CD4-positive, alpha-beta T cell treated with Interleukin-17A for 1 hour (primary cell): ENCODE measurements around the gene ADAM12.
"Not testable (repeated sequence)": the region's sequence is repeated elsewhere in the genome, so short reads cannot be mapped to it uniquely, and the experiment has no call there.

Source experiments
- DNase-seq: peaks from one replicate; pipeline ENCODE4 v3.0.0-alpha.2; 2020

Gene ADAM12

DNA sequence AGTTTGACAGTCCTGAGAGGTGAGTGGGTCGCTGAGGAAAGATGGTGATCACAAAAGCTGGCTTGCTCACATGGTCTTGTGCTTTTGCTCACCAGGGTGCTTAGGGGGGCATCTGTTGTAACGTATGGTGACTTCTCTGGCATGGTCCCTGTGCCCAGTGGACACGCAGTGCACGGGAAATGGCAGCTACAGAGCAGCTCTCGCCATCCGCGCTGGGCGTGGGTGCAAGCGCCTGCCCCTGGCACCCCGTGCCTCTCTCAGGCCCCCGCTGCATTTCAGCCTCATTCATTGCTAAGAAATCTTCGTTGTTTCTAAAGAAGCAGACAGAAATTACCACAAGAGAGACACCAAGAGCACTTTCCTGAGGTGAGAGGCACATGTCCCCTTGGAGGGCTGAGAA is 390.7 kb downstream of the ADAM12 start:
- no peak for DNase-seq

DNA sequence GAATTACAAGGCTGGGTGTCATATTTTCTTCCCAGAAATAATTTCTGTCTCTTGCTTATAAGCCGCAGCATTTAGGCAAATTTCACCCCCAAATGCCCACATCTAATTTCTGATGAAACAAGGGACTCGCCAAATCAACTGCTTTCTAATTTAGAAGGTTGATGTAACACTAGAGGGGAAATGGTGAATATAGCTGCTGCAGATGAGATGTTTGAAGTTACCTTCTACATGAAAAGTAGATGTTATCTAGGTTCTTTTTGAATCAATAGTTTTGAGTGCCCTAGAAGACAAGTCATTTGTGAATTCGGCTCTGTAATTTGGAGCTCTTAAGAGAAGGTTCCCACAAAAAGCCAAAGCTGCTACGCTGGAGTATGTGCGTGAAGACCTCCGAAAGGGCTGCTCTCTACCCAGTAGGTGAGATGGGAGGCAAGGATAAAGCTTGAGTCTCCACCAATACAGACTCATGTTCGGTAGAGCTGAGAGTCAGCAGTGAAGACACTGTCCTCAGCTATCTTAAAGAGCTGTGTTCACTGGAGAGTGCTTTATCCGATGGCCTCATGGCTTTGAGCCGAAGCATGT is 392.5 kb downstream of the ADAM12 start:
- no peak for DNase-seq

DNA sequence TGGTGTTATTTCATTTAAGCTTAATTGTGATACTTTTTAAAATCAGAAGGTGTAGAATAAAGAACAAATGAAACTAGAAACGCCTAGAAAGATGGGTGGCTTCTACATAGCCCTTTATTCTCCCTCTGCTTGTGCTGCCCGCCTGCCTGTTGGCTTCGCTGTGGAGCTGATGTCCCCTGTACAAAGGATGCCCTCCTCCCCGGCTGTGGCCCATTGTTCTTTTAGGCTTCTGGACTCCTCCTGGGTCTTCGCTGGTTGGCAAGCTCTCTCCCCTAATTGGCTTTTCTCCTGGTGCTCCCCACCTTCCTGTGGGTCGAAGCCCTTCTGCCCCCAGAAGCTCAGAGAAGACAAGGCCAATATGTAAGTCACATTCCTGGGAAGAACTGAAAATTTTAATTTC is 393.7 kb downstream of the ADAM12 start:
- no peak for DNase-seq

DNA sequence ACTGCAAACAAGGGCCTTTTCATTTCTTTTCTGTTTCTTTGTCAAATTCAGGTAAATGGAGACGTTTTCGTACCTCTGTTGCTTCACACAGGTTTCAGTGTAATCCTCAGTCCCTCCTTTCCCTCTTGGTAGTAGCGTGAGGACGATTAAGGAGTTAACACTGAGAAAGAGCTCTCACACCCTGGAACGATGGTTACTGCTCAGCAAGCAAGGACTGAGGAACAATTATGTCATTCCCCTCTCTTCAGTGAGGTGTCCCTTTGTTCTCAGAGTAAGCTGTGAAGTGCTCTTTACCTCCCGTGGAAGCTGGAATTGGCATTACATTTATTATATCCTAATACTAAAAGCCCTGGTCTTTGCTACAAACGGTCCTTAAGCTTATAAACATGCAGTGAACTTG is 396.0 kb downstream of the ADAM12 start:
- no peak for DNase-seq

DNA sequence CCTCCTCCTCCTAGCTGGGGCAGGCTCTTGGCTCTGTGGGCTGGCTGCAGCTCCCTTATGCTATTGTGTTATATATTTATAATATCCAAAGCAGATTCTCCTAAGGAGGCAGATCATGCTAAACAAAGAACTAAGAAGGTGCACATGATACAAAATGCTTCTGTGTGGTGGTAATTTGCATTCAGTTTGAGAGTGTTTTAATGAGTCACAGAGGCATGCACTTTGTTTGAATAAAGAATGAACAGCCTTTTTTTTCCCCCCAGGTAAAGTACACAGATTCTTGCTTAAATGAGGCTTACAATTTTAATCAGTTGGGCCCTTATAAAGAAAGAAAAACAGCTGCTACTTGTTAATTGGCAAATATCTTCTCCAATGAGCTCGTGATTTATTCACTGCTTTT is 396.9 kb downstream of the ADAM12 start:
- DNase-seq = no peak

DNA sequence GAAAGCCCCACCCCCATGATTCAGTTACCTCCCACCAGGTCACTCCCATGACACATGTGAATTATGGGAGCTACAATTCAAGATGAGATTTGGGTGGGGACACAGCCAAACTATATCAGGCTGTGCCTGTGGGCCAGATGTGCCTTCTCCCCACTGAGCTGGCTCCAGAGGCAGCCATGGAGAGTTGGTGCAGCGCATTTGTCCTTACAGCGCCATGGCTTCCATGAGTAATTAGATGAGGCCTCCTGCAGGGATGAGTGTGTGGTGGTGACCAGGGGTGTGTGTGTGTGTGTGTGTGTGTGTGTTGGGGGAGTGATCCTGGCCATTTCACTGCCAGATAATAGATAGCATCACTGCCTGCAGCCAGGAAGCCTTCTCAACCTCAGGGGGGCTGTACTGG is 397.3 kb downstream of the ADAM12 start:
- DNase-seq = no peak

DNA sequence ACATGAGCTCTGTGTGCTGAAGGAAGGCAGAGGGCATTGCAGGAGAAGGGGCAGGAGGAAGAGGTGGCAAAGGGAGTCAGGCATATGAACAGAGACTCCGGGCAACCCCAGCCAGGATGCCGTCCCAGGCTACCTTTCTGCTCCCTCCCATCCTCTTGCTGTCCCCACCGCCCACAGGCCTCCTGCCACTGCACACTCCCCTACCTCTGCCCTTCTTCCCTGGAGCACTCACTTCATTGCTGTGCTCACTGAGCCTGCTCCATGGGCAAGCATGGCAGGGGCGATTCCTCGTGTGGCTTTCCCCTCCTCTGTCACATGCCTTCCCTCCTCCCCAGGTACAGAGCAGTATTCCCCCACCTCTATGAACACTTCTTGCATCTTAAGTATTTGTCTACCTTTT is 398.5 kb downstream of the ADAM12 start:
- no peak for DNase-seq

DNA sequence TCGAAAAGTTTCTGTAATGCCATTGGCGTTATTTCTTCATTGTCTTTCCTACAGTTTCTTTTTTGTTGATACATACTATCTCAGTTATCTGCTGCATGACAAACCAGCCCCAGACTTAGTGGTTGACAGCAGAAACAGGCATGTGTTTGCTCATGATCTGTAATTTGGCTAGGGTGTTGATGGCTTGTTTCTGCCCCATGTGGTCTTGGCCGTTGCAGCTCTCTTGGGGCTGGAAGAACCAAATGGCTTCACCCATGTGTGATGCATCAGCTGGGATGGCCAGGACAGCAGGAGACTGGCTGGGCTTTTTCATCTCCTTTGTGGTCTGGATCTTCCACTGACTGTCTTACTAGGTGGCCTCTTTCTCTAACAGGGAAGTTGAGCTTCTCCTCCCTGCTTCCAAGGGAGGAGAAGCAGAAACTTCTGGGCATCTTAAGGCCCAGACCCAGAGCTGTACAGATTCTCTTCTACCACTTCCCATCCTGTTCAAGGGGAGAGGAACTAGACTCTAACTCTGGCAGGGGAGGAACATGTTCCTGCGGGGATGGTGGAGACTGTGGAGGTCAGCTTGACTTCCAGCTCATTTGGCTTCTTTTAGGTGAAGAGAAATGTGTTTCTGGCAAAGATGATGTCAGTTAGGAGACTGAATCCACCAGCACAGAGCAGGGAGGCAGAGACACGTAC is 402.6 kb downstream of the ADAM12 start:
- no peak for DNase-seq

DNA sequence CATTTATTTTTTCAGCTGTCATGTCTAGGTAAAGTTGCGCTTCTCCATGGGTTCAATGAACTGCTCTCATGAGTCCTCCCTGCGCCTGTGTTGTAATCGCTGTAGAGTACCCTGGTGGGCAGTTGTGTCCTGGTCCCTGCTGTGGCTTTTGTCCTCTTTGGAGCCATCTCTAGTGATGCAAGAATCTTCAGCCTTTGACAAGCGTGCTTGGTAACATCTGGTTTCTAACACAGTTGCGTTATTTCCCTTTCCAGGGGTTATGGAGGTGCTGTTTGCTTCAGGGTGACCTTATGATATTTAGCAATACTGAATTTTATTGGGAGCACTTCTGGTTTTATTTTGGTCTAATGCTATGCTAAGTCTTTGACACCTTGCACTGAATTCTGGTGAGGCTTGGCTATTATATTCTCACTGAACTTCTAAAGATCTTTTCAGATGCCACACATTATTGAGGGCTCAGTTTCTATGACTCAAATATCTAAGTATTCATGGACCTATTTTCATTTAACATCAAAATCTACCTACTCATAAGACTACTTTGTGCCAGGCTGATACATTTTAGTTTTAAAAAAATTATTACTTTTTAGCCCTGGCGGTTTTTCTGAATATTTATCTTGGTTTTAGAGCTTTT is 403.3 kb downstream of the ADAM12 start:
- no peak for DNase-seq

DNA sequence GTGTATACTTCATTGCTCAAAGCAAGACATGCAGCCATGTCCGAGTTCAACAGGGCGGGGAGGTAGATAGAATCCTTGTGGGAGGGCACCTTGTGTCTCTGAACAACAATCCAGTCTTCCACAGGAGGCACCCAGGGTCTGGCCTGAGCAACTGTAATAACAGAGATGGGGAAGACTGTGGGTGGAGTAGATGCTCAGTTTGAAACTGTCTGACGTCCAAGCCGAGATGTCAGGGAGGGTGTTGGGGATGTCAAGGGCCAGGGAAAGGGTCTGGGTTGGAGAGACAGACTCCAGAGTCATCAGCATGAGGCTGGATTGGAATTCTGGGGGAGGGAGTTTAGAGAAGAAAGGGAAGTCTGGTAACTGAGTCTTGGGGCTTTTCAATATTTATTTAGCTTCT is 403.9 kb downstream of the ADAM12 start:
- DNase-seq = no peak

DNA sequence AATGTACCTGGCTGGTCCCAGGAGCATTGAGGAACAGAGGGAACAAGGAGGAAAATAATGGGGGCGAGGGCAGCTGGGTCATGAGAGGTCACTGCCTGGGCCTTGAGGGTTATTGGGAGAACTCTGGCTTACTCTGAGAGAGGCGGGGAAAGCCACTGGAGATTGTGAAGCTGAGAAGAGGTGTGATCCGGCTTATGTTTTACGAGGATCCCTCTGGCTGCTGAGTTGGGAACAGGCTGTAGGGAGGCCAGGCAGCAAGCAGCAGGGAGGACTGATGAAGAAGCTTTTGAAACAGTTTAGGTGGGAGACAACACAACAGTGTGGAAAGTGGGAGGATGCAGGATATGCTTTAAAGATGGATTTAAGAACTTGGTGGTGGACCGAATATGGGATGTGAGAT is 404.6 kb downstream of the ADAM12 start:
- no peak for DNase-seq

DNA sequence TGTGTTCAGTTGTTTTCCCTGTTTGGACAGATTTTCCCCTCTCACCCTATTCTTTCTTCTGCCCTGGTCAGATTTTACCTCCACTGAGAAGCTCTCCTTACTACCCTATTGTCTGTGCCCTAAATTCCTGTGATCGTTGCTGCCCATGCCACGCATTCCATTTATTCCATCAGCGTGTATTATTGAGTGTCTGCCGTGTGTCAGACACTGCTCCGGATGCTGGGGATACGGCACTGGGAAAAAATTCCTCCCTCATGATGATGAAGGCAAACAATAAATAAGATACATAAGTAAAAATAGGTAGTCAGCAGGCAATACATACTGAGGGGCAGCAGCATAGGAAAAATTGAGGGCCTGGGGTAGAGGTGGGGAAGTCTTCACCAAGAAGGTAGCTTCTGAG is 405.1 kb downstream of the ADAM12 start:
- no peak for DNase-seq

DNA sequence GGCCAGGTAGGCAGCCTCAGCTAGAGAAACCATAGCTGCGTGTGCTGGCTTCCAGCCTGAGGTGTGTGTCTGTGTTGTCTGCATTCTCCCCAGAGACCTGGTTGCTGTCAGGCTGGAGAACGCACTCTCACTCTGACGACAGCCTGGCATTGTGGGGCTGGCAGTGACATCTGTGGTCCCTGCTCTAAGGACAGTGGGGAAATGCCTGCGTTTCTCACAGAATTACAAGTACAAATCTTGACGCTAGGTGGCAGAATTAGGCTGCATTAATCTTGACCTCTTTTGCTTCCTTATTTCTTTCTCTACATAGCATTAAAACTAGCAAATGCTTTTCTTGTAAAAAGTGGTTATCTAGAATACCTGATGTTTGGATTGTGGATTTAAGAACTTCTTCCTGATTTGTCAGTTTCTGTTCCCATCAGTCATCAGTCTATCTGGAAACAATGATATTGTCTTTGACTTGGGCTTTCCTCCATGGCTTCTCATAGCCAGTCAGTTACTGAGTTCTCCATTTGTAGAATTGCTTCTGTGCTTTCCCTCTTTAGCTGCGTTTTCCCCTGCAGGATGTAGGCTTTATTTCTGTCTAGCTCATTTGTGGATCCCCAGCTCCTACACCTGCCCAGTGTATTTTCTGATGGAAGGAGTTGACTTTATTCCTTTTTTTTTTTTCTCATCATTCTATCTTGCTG is 405.9 kb downstream of the ADAM12 start:
- peak; percentile 44 for DNase-seq

DNA sequence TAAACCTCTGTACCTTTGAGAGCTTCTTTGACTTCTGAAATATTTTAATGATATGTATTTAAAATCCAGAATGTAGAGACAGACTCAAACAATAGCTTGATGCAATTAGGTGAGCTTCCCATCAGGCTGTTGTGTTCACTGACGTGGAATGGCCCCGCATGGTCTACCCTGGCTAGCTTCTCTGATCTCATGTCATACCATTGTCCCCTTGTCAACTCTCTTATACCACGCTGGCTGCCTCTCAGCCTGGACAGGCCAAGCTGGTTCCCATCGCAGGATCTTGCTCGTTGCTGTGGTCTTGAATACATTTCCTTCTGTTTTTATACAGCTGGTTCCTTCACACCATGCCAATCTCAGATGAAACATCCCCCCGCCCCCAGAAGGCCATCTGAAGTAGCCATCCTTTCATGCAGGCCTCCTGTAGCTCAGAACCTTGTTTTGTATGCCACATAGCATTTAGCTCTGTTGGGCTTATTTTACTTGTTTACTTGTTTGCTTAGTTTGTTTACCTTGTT is 407.7 kb downstream of the ADAM12 start:
- no peak for DNase-seq

DNA sequence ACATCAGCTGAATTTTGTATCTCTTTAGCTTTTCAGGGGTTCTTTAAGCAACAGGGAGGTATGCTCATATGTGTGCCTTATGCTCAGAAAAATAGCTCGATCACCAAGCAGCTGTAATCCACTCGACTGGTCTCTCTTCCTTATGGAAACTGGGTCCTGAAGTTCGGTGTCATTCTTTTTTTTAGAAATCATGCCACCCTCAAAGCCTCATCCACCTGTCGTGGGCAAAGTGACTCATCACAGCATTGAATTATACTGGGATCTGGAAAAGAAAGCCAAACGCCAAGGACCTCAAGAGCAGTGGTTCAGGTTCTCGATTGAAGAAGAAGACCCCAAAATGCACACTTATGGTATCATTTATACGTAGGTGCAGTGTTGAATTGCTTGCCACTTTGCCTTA is 408.3 kb downstream of the ADAM12 start:
- DNase-seq = no peak

DNA sequence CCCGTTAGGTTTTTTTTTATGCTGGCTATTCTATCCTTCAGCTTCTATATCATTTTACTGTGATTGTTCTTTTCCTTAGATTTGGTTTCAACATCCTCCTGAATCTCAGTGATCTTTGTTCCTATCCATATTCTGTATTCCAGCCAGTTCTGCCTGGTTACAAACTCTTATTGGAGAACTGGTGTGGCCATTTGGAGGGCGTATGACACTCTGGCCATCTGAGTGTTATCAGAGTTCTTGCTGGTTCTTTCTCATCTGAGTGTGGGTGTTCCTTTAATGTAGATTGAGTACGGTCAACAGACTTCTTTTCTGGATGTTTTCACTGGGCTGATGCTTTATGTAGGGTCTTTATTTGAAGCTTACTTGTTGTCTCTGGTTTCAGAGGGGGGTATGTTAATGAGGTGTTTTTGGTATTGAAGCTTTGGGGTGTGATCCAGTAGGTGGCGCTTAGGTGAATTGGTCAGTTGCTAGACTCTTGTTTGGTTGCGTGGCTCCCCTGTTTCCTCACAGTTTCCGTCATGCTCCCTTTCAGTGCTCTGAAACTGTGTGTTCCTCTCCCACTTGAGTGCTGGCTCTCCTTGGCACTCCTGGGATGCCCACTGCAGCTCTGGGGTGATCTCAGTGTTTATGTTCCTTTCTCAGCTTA is 411.2 kb downstream of the ADAM12 start:
- no peak for DNase-seq

DNA sequence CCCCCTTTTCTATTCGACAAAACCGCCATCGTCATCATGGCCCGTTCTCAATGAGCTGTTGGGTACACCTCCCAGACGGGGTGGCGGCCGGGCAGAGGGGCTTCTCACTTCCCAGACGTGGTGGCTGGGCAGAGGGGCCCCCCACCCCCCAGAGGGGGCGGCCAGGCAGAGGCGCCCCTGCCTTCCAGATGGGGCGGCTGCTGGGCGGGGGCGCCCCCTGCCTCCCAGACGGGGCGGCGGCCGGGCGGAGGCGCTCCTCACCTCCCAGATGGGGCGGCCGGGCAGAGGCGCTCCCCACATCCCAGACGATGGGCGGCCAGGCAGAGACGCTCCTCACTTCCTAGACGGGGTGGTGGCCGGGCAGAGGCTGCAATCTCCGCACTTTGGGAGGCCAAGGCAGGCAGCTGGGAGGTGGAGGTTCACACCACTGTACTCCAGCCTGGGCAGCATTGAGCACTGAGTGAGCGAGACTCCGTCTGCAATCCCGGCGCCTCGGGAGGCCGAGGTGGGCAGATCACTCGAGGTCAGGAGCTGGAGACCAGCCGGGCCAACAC is 418.1 kb downstream of the ADAM12 start:
- not testable (repeated sequence) for DNase-seq

DNA sequence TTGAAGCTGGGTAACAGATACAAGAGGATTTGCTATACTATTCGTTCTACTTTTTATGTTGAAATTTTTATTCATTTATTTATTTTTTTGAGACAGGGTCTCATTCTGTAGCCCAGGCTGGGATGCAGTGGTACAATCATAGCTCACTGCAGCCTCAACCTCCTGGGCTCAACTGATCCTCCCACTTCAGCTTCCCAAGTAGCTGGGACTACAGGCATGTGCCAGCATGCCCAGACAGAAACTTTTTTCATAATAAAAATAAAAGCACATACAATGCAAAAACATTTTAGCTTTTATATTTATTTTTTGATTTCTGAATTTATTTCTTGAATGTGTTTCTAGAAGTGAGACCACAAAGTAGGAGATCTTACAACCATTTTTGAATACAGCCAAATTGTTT is 420.7 kb downstream of the ADAM12 start:
- DNase-seq = no peak

DNA sequence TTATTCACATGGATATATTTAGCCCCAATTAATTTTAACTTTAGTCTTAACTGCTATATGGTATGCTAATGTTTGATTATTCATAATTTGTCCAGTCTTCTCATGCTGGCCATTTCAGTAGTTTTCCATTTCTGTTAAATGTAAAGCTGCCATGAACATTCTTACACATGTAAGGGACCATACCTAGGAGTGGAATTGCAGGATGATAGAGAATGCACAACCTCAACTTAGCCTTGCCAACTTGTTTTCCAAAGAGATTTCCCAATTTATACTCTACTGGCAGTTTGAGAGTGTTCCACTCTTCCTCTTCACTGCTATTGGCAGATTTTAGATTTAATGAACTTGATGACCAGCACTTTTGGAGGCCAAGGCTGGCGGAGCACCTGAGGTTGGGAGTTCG is 423.7 kb downstream of the ADAM12 start:
- no peak for DNase-seq
